ENCODE measurements around the gene GPC5.

Gene GPC5

DNA sequence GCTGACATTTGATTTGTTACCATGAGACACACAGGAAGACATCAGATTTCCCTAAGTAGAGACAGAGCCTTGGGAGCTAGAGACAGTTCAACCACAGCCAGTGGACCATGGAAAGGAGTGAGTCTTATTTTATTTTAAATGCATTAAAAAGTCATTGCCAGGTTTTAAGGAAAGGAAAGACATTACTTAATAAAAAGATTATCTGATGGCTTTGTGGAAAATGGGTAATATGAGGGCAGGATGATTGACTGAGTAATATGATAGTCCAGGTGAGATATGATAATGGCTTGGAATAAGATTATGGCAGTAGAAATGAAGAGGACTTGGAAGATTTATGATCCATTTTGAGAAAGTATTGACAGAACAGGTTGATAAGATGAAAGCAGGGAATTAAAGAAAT lies 580.1 kb downstream of the GPC5 start:
- no peak for DNase-seq (ENCODE audit: low read depth)

DNA sequence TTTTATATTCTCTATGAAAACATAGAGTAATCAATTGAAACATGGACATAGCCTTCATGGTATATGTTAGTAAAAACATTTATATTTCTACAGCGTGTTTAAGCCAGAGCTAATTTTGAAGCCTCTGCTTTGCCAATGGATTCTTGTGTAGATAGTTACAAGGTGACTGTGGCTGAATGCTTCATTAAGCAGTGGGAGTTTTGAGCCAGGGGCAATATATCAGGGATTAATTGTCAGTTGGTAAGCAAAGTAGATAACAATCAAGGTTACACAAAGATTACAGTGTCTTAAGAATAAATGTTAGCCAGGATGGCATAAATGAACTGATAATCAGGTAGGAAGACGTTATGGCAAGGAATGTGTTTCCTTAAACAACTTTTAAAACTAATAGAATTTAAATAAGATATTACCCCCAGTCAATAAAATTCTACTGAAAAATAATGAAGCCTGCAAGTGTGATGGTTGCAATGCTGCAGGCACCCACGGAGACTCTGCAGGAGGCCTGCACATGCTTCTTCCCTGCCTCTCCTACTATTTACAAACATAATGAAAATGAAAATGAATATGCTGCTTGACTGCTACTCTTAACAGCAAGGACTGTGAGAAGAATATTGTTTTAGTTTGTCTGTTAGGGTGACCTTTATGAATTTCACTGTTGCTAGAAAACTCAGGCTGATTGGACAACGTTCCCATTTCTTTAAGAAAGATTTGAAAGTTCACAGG lies 588.5 kb downstream of the GPC5 start:
- no peak for DNase-seq (ENCODE audit: low read depth)

DNA sequence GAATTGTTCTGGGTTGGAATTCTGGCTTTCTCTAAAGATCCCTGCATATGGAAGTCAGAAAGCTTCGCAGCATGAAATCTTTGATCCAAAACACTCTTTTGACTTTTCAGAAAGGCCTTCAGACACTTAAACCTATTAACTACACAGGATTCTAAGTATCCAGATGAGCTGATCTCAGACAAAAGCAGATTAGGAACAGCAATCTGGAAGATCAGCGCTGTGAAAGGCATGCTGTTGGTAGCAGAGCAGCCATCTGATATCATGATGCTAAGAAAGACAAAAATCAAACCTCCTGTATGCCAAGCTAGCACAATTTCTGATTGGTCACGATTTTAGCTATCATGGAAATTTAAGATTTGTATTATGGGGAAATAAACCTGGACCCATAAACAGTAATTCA lies 589.9 kb downstream of the GPC5 start:
- no peak for DNase-seq (ENCODE audit: low read depth)

DNA sequence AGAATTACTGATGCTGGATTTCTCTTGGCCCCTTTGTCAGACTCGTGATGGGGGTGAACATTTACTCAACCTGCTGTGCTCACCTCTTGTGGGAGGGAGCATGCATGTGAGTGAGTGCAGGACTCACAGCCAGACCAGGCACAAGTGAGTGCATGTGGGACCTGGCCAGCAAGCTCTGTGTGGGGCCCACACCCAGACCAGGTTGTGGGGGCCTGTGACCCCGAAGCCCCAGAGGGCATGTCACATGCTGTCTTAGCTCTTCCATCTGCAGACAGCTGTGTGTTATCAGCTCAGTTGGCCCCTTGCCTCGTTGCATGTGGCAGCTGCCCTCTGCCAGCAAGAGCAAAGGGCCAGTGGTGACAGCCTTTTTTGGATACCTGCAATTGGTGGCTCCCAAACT lies 614.4 kb downstream of the GPC5 start:
- DNase-seq (ENCODE audit: low read depth), result no peak

DNA sequence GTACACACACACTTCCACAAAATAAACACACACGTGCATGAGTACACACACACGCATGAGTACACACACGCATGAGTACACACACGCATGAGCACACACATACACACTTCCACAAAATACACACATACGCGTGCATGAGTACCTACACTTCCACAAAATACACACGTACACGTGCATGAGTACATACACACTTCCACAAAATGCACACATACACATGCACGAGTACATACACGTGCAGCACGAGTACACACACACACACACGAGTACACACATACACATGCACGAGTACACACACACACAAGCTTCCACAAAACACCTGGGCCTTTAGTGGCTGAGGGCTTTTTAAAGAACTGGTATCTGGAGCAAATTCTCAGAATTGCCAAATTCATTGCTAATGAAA lies 619.3 kb downstream of the GPC5 start:
- DNase-seq (ENCODE audit: low read depth), result no peak

- no peak for DNase-seq (ENCODE audit: low read depth)
These were observed 630.3 kb downstream of the GPC5 start for GRCh38 chr13:92028695-92029094.

DNA sequence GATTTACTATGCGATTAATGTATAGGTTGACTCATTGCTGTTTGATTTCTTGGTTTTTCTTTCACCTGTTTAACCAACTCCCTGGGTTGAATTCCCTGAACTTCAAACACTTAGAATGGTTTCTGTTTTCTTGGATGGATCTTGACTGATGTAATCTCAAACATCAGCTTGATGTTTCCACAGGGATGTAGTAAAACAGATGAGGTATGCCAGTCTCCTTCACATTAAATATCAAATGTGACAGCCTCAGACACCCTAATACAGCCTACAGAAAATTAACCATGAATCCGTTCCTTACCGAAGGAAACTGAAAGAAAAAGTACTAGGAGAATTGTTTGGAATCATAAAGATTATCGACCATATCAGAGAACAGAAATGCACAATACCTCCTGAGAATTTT lies 631.2 kb downstream of the GPC5 start:
- DNase-seq (ENCODE audit: low read depth), result no peak

- no peak for DNase-seq (ENCODE audit: low read depth)
These were observed 640.5 kb downstream of the GPC5 start for GRCh38 chr13:92038905-92039304.

GRCh38 chr13:92042522-92042921 lies 644.1 kb downstream of the GPC5 start:
- DNase-seq (ENCODE audit: low read depth), result no peak

GRCh38 chr13:92044351-92044750 lies 645.9 kb downstream of the GPC5 start:
- DNase-seq (ENCODE audit: low read depth), result no peak

DNA sequence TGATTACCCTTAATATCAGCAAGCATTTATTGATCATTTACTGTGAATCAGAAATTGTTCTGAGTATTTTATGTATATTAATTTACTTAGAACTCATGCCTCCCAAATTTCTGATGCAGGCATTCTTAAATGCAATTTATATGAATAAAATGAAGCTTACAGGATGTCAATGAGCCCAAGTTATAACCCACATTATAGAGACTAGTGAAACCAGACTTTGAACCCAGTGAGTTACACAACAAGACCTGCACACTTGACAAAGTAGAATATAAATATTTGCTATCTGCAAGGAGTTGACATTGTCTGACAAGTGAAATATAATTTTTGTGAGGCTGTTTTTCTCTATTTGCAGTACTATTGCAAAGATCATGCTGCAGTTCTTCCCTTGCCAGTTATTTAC lies 656.0 kb downstream of the GPC5 start:
- no peak for DNase-seq (ENCODE audit: low read depth)

GRCh38 chr13:92074658-92075057 lies 676.2 kb downstream of the GPC5 start:
- no peak for DNase-seq (ENCODE audit: low read depth)

- DNase-seq (ENCODE audit: low read depth), result peak; percentile 6
These were observed 699.0 kb downstream of the GPC5 start for GRCh38 chr13:92097337-92097903.

DNA sequence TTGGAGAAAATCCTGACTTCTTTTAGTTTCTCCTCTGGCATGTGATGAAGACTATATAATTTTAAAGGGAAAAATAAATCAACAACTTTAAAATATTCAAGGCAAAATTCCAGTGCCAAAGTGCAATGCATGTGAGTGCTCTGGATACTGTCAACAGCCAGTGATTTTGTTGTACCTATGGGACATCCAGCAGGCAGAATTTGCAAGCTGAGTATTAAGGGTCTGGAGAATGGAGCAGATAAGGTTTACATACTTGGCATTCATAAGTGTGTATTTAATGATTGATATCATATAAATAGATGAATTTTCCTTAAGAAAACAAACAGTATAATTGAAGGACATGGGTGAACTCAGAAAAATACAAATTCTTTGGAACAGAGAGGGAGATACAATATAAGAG lies 703.4 kb downstream of the GPC5 start:
- DNase-seq (ENCODE audit: low read depth), result no peak

GRCh38 chr13:92103689-92104153 lies 705.3 kb downstream of the GPC5 start:
- peak; percentile 5 for DNase-seq (ENCODE audit: low read depth)

DNA sequence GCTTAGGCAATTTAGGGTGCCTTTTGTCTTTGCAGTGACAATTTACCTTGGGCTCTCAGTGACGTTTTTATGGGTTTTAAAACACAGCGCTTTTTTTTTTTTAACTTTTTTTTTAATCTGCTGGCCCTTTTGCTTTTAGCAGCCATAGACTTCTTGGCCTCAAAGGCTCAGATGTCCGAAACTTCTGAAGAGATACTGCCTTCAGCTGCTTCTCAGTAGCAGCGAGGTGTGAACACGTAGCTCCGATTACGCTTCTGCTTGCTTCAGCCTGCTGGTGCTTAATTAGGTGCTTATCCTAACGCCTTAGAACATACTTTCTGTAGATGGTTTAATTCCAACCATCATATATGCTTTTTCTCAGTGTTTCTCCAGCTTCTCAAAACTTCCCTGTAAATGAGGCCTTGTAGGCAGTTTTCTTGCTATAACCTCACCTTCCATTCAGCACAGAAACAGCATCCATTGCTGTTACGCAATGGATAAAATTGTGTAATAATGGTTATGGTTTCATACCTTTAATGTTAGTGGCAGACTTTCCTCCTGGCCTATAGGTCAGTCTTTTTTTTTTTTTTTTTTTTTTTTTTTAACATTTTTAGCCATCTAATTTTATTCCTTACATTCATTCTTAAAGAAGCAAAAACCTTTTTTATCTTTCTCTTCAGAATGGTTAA lies 723.9 kb downstream of the GPC5 start:
- DNase-seq (ENCODE audit: low read depth), result no peak

DNA sequence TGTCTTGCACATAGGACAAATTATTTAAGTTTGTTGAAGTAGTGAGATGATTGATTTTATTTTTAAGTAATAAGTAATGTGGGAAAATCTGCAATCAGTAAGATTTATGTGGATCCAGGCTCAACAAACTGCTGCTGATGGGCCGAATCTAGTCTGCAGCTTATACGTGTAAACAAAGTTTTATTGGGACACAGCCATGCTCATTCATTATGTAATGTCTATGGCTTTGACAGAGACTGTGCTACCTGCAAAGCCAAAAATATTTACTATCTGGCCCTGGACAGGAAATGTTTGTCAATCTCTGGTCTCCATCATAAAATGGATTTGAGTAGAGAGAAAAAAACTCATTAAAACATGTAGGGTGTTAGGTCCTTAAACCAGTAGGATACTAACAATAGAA lies 728.0 kb downstream of the GPC5 start:
- DNase-seq (ENCODE audit: low read depth), result no peak

DNA sequence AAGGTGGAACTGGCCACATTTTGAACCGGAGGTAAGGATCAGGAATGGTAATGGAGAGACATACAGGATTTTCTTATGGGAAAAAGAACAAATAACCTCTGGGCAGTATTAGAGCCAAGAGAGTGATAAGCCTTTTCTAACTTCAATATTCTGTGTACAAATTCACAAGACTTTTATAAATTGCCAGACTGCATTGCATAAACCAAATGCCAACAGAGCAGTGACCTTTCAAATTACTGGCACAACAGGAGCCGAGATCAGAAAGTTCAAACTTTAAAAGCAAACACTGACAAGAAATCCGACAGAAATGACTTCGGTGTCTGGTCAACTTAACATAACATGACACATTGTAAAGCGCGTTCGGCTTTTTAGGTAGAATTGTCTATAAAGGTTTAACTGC lies 737.1 kb downstream of the GPC5 start:
- no peak for DNase-seq (ENCODE audit: low read depth)

GRCh38 chr13:92136449-92137155 lies 738.2 kb downstream of the GPC5 start:
- DNase-seq (ENCODE audit: low read depth), result no peak

DNA sequence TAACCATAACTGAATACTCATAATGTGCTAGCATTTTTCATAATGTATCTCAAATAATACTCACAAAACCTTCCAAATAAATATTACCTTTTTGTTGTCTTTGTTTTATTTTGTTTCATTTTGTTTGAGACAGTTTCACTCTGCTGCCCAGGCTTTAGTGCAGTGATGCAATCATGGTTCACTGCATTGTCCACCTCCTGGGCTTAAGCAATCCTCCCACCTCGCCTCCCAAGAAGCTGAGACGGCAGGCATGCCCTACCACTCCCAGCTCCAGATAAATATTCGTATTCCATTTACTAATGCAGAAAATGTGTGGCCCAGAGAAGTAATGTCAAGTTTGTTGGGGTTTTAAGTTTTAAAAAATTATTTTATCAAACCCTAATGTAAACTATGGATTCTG lies 739.1 kb downstream of the GPC5 start:
- no peak for DNase-seq (ENCODE audit: low read depth)

- no peak for DNase-seq (ENCODE audit: low read depth)
These were observed 745.3 kb downstream of the GPC5 start for GRCh38 chr13:92143766-92144165.

DNA sequence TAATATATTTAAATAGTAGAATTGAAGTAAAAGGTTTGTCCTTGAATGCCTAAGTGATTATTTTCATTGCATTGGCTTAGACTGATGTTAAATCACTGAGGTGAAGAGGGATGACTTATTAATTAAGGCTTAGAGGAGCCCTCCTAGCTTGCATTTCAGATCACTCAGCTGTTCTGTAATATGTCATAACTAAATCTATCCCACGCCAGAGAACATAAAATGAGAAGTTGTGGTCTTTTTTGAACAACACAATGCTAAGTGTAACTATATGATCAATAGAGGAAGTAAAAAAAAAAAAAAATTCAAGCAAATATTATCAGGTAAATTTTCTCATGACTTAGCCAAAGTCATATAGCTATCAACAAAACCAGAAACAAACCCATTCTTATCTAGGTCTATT lies 752.2 kb downstream of the GPC5 start:
- DNase-seq (ENCODE audit: low read depth), result no peak

GRCh38 chr13:92158346-92158745 lies 759.9 kb downstream of the GPC5 start:
- DNase-seq (ENCODE audit: low read depth), result peak; percentile 13
